Prostate gland (tissue), 2 donors: ENCODE results near the gene TMEM178B.

Source experiments
- CTCF ChIP-seq, 4 experiments: fragments of 200-600 bp in 2 of 4; fragments of 450-650 bp in 2 of 4; sonication (generic) in 2 of 4; IDR thresholded peaks; 1 replicate in 3 of 4; 2 replicates in 1 of 4; pipeline ENCODE4 v1.5.1; 2016 to 2019; ENCODE audit warnings: antibody characterized with exemption in 4 of 4, mild to moderate bottlenecking in 2 of 4, moderate library complexity in 2 of 4
- POLR2A ChIP-seq: fragments of 450-650 bp; IDR thresholded peaks from one replicate; pipeline ENCODE4 v1.6.1; 2016; ENCODE audit warnings: antibody characterized with exemption, mild to moderate bottlenecking

DNA sequence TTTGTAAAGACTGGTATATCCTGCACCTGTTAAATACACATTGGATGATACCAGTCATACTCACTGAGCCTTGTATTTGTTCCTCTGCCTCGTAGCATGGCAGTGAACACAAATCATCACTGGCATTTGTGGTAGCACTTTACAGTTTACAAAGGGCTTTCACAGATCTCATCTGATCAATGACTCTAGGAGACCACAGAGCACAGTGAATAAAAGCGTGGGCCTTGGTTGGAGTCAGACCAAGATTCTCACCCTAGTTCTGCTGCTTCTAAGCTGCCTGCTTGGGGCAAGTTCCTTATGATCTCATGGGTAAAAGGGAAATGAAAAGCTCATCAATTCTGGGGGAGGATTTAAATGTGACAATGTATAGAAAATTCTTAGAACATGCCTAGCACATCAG lies 347.4 kb downstream of the TMEM178B start:
- TF ChIP-seq CTCF (IDR thresholded peaks at IDR 0.05): no peak
- no peak for TF ChIP-seq POLR2A
